Memory B cell (primary cell): Measurements from ENCODE around the gene SLC16A2.
"Not testable (repeated sequence)": the region's sequence is repeated elsewhere in the genome, so short reads cannot be mapped to it uniquely, and the experiment has no call there.

Experiments
- ATAC-seq: fragments of 150-1000 bp; cut with Tn5 transposase; 2 replicates; pipeline ENCODE4 v1.10.0; 2021; ENCODE audit warnings: low read depth, mild to moderate bottlenecking, moderate library complexity
- DNase-seq, 2 donors: peaks; one replicate each; pipeline ENCODE4 v3.0.0; 2022; ENCODE audit warnings: low spot score in 2 of 2
- H3K27ac Mint-ChIP-seq: one replicate; pipeline ENCODE4 v1.8.0; 2022; ENCODE audit warnings: mild to moderate bottlenecking, moderate library complexity, mixed read lengths
- H3K27me3 Mint-ChIP-seq: one replicate; pipeline ENCODE4 v1.8.0; 2022; ENCODE audit warnings: mixed read lengths
- H3K36me3 Mint-ChIP-seq: one replicate; pipeline ENCODE4 v1.8.0; 2022; ENCODE audit warnings: mild to moderate bottlenecking, mixed read lengths
- H3K4me1 Mint-ChIP-seq: one replicate; pipeline ENCODE4 v1.8.0; 2022; ENCODE audit warnings: mixed read lengths
- H3K4me3 Mint-ChIP-seq: one replicate; pipeline ENCODE4 v1.8.0; 2022; ENCODE audit warnings: mild to moderate bottlenecking, moderate library complexity, mixed read lengths
- H3K9me3 Mint-ChIP-seq: one replicate; pipeline ENCODE4 v1.8.0; 2022; ENCODE audit warnings: mixed read lengths

SLC16A2 gene

DNA sequence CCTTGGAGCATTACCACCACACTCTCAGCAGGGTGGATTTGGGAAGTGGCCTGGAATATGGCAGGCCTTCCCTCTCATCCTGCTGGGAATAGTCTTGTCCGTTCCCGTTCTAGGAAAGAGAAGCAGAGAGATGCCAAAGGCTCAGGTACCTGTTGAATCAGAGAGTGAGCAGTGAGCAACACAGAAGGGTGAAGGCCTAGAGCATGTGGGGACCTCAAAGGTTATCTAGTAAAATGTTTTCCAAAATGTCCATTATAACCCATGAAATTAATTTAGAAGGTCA lies 30.8 kb downstream of the SLC16A2 start:
- Mint-ChIP-seq H3K27me3 (no peaks in the 10 kb centered on the region), H3K27ac (no peak overlapping the region), H3K4me3 (no peak overlapping the region), H3K4me1 (no peaks in the 10 kb centered on the region), H3K9me3 (no peaks in the 10 kb centered on the region), H3K36me3 (no peaks in the 10 kb centered on the region)
- ATAC-seq = no peak
- no peak for DNase-seq

DNA sequence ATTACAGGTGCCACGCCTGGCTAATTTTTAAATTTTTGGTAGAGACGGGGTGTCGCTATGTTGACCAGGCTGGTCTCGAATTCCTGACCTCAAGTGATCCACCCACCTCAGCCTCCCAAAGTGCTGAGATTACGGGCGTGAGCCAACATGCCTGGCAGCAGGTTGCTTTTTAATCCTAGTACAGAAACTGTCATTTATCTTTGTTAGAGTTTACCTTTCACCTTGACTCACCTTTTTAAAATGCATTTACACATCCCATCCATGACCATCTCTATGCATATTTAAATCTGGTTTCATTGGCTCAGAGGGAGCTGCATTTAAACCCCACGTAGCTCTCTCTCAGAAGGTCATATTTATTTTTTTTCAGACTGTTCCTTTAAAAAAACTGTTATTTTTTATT lies 31.9 kb downstream of the SLC16A2 start:
- H3K4me1 Mint-ChIP-seq = no peaks in the 10 kb centered on the region
- no peak for DNase-seq
- H3K36me3 Mint-ChIP-seq = no peaks in the 10 kb centered on the region
- no peak overlapping the region for H3K4me3 Mint-ChIP-seq
- no peak for ATAC-seq
- no peaks in the 10 kb centered on the region for H3K9me3 Mint-ChIP-seq
- H3K27me3 Mint-ChIP-seq = no peaks in the 10 kb centered on the region
- no peak overlapping the region for H3K27ac Mint-ChIP-seq

DNA sequence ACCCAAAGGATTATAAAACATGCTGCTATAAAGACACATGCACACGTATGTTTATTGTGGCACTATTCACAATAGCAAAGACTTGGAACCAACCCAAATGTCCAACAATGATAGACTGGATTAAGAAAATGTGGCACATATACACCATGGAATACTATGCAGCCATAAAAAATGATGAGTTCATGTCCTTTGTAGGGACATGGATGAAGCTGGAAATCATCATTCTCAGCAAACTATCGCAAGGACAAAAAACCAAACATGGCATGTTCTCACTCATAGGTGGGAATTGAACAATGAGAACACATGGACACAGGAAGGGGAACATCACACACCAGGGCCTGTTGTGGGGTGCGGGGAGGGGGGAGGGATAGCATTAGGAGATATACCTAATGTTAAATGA lies 32.9 kb downstream of the SLC16A2 start:
- H3K27ac Mint-ChIP-seq, ATAC-seq, H3K4me3 Mint-ChIP-seq, H3K9me3 Mint-ChIP-seq, H3K36me3 Mint-ChIP-seq, H3K4me1 Mint-ChIP-seq, DNase-seq, H3K27me3 Mint-ChIP-seq: not testable (repeated sequence)

DNA sequence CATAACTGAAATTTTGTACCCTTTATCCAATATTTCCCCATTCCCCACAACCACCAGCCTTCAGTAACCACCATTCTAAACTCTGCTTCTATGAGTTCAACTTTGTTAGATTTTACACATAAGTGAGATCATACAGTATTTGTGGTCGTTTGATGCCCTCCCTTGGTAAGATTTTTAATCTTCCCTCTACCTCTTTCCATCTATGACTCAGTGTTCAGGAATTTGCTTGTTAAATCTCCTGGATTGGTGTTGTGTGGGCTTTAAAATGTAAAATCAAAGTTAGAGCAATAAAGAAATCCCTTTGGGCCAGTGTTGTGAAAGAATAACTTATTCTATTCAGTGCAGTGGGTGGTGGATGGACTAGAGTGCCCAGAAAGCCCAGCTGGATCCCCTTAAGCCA lies 37.4 kb downstream of the SLC16A2 start:
- Mint-ChIP-seq H3K27ac (no peak overlapping the region), H3K4me3 (no peak overlapping the region)
- no peak for ATAC-seq

DNA sequence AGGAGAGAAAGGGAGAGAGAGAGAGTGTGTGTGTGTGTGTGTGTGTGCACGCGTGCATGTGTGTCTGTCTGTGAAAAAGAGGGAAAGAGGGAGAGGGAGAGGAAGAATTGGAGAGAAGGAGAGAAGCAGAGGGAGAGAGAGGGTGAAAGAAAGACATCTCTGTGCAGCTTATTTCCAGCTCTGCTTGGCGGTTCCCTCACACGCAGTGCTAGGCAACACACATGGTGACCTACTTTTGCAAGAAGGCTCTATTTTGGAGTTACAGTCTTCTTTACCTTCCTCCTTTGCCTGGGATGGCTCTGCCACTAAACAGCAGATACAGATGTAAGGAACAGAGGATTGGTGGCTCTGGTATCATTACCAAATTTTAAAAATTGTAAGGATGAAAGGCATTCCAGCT lies 40.1 kb downstream of the SLC16A2 start:
- Mint-ChIP-seq H3K4me3 (no peak overlapping the region), H3K36me3 (no peaks in the 10 kb centered on the region), H3K27ac (no peak overlapping the region), H3K9me3 (no peaks in the 10 kb centered on the region), H3K27me3 (peaks cover 2% of the 10 kb centered on the region), H3K4me1 (no peaks in the 10 kb centered on the region)
- ATAC-seq (no peak), DNase-seq (no peak)

More for the DNA sequence above, 37.4 kb downstream of the SLC16A2 start:
- no peaks in the 10 kb centered on the region for H3K36me3 Mint-ChIP-seq
- DNase-seq = no peak
- H3K9me3 Mint-ChIP-seq = no peaks in the 10 kb centered on the region
- peaks cover 2% of the 10 kb centered on the region for H3K27me3 Mint-ChIP-seq
- H3K4me1 Mint-ChIP-seq = no peaks in the 10 kb centered on the region

DNA sequence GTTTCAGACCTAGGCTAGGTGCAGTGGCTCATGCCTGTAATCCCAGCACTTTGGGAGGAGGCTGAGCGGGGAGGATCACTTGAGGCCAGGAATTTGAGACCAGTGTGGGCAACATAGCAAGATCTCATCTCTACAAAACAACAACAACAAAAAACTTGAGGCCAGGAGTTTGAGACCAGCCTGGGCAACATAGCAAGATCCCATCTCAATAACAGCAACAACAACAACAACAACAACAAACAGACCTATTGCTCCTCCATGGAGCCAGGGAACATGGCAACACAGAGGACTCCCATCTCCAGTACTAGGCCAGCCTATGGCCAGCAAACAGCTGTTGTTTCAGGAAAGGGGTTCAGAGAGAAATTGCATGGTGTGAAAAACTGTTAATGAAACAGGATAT lies 43.4 kb downstream of the SLC16A2 start:
- Mint-ChIP-seq H3K27ac (no peak overlapping the region), H3K27me3 (peaks cover 2% of the 10 kb centered on the region), H3K4me1 (no peaks in the 10 kb centered on the region), H3K4me3 (no peak overlapping the region), H3K9me3 (no peaks in the 10 kb centered on the region), H3K36me3 (no peaks in the 10 kb centered on the region)
- ATAC-seq (no peak), DNase-seq (no peak)

DNA sequence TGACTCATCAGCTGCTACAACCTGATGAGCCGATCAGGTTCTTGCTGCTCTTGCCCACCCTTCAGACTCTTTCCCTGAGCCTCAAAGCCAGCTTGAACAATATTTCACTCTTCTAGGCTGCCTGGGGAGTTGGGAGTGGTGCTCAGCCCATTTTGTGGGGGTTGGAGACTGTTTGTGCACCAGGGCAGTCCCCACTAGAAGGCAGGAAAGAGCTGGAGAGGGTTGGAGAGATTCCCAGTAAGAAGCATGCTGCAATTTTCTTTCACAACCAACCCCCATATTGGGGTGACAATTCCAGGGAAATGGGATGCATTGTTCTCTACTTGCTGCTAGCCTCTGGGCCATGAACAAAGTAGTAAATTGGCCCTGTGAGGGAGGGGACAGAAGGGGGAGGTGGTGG lies 44.1 kb downstream of the SLC16A2 start:
- H3K27me3 Mint-ChIP-seq = peaks cover 2% of the 10 kb centered on the region
- no peaks in the 10 kb centered on the region for H3K9me3 Mint-ChIP-seq
- no peak overlapping the region for H3K4me3 Mint-ChIP-seq
- no peaks in the 10 kb centered on the region for H3K4me1 Mint-ChIP-seq
- DNase-seq = no peak
- H3K36me3 Mint-ChIP-seq = no peaks in the 10 kb centered on the region
- no peak for ATAC-seq
- H3K27ac Mint-ChIP-seq = no peak overlapping the region

DNA sequence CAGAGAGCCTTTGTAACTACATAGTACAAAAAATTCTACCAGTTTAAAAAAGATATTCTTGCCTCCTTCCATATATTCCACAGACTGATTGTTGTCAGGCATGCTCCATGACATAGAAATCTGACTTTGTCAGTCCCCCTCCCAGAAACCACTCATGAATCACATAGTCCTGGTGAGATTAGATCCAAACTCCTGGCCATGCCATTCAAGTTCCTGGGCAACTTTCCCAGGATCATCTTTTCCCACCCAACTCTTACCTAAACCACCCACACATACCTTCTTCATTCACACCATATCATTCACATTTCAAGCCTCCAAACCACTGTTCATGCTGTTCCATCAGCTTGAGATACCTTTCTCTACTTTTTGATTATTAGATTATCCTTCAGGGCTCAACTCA lies 46.4 kb downstream of the SLC16A2 start:
- no peak for DNase-seq
- no peaks in the 10 kb centered on the region for H3K9me3 Mint-ChIP-seq

DNA sequence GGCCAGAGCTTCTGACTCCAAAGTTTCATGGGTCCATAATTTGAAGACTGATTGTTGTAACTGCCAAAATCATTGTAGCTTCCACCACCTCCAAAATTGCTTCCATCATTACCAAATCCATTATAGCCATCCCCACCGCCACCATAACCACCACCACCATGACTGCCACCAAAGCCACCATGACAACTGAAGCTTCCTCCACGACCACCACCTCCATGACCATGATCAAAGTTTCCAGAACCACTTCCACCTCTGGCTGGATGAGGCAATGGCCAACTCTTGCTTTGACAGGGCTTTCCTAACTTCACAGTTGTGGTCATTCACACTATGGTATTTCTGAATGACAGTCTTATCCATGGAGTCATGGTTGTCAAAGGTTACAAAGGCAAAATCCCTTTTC lies 51.8 kb downstream of the SLC16A2 start:
- DNase-seq, H3K36me3 Mint-ChIP-seq, H3K4me3 Mint-ChIP-seq, H3K4me1 Mint-ChIP-seq, H3K27me3 Mint-ChIP-seq, H3K9me3 Mint-ChIP-seq, H3K27ac Mint-ChIP-seq, ATAC-seq: not testable (repeated sequence)

More for the DNA sequence above, 46.4 kb downstream of the SLC16A2 start:
- no peak for ATAC-seq
- H3K27ac Mint-ChIP-seq = no peak overlapping the region
- no peaks in the 10 kb centered on the region for H3K27me3 Mint-ChIP-seq
- H3K36me3 Mint-ChIP-seq = no peaks in the 10 kb centered on the region
- H3K4me3 Mint-ChIP-seq = no peak overlapping the region
- H3K4me1 Mint-ChIP-seq = no peaks in the 10 kb centered on the region

DNA sequence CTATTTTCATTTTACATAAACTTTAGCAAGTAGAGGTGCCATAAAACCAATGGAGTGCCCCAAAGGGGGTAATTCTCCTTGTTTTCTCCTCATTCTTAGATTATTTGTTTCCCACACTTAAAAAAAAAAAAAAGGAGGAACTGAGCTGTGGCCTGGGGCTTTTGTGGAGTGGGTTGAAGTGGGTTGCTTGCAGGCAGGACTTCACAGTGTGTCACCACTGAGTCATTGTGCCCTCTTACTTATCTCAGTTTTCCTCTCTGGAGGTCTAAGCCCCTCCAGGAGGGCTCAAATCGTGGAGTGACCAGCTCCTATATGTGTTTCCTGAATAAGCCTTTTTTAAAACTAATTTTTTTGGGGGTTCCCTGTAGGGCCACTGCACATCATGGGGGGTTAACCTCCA lies 69.0 kb downstream of the SLC16A2 start:
- Mint-ChIP-seq H3K27ac (no peak overlapping the region), H3K4me1 (peaks cover 3% of the 10 kb centered on the region), H3K36me3 (no peaks in the 10 kb centered on the region), H3K27me3 (no peaks in the 10 kb centered on the region), H3K4me3 (no peak overlapping the region), H3K9me3 (no peaks in the 10 kb centered on the region)
- ATAC-seq = no peak
- no peak for DNase-seq

DNA sequence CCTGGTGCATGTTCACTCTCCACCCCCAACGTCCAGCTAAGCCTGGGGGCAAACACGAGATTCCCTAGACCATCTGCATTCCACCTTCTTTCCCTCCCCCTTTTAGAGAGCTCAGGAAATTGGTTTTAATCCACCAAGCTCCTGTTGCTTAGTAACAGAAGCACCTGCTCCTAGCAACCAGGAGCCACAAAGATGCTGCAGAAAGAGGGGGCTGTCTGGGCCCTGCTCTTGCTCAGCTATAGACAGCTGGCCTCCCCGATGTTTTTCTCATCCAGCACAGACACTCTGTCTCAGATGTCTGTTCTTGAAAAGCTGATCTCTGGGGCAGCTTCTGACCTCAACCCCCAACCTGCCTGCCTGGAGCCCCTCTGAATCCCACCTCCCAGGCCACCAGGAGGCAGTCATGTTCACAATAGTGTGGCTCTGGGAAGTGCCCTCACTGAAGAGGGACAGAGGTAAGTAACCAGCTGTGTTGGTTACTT lies 71.5 kb downstream of the SLC16A2 start:
- DNase-seq (peak in 1 of 2 donors; percentile 0), ATAC-seq (peak; percentile 41)
- no peaks in the 10 kb centered on the region for H3K27me3 Mint-ChIP-seq
- H3K4me3 Mint-ChIP-seq = no peak overlapping the region
- no peak overlapping the region for H3K27ac Mint-ChIP-seq
- H3K36me3 Mint-ChIP-seq = no peaks in the 10 kb centered on the region
- H3K4me1 Mint-ChIP-seq = peaks cover 3% of the 10 kb centered on the region
- H3K9me3 Mint-ChIP-seq = no peaks in the 10 kb centered on the region

DNA sequence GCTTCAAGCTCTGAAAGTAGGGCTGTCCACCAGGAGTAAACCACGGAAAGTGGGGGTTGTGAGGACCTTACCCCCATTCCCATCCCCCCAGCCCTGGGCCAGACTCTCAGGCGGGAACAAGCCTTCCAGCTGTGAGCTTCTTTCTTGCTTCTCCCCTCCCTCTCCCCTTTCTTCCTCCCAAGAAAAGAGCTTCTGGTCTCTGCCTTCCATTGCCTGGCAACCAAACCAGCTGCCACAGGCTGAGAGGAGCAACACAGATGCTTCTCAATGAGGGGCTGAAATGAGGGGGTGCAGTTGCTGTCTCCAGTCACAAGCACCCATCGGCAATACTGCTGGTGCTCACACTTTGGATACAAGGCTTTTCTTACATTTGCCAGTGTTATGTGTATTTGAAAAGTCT lies 72.5 kb downstream of the SLC16A2 start:
- no peak overlapping the region for H3K4me3 Mint-ChIP-seq
- no peaks in the 10 kb centered on the region for H3K9me3 Mint-ChIP-seq
- H3K4me1 Mint-ChIP-seq = peaks cover 3% of the 10 kb centered on the region
- DNase-seq (no peak), ATAC-seq (no peak)
- H3K36me3 Mint-ChIP-seq = no peaks in the 10 kb centered on the region
- no peaks in the 10 kb centered on the region for H3K27me3 Mint-ChIP-seq
- H3K27ac Mint-ChIP-seq = no peak overlapping the region

DNA sequence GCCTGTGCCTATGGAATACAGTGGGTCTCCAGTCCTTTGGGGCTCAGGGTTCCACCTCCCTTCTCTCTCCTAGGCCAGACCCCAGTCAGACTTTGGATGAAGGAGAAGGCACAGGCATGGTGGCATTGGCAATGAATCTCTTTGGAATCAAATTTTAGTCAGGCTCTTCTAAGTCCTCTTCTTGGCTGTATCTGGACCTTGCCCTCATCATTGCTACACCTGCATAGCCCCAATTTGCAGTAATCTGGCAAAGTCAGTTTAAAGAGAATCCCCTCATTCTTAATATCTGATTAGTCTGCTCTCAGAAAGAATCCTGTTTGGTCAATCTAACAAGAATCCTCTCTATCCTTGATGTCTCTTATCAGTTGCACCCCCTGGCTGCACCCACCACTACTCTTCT lies 77.6 kb downstream of the SLC16A2 start:
- H3K36me3 Mint-ChIP-seq = no peaks in the 10 kb centered on the region
- no peaks in the 10 kb centered on the region for H3K4me1 Mint-ChIP-seq
- no peak for ATAC-seq
- H3K27me3 Mint-ChIP-seq = no peaks in the 10 kb centered on the region
- no peak overlapping the region for H3K4me3 Mint-ChIP-seq
- no peaks in the 10 kb centered on the region for H3K9me3 Mint-ChIP-seq
- DNase-seq = no peak
- H3K27ac Mint-ChIP-seq = no peak overlapping the region

DNA sequence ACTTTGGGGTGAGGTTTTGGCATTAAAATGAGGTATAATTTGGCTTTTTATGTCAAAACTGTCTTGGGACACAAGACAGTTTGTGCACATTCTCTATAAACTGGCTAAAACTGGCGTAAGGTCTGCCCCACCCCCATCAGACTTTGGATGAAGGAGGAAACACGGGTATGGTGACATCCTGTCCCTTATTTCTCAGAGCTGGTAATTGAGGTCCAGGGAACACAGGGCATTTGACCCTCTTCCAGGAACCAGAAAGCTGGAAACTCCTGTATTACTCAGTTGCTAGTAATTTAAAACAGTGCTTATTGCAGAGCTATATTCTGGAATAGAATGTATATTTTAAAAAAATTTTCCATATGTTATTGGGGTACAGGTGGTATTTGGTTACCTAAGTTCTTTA lies 78.8 kb downstream of the SLC16A2 start:
- Mint-ChIP-seq H3K27me3 (no peaks in the 10 kb centered on the region), H3K4me1 (no peaks in the 10 kb centered on the region), H3K27ac (no peak overlapping the region), H3K9me3 (no peaks in the 10 kb centered on the region), H3K36me3 (no peaks in the 10 kb centered on the region), H3K4me3 (no peak overlapping the region)
- ATAC-seq (no peak), DNase-seq (no peak)

DNA sequence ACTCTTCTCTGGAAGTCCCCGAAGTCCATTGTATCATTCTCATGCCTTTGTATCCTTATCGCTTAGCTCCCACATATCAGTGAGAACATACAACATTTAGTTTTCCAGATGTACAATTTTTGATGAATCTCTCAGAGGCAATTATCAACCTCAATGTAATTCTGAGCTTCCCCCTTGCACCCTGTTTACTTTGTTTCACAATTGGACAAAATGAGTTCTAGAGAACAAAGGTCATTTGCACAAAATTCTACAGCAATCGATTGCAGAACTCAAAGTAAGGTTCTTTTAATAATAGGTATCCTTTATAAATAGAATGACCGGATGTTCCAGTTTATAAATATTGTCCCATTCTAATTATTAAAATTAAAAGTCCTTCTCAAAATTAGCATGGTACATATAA lies 79.3 kb downstream of the SLC16A2 start:
- no peak for ATAC-seq
- DNase-seq = no peak
- no peaks in the 10 kb centered on the region for H3K36me3 Mint-ChIP-seq
- no peak overlapping the region for H3K4me3 Mint-ChIP-seq
- H3K27ac Mint-ChIP-seq = no peak overlapping the region
- H3K9me3 Mint-ChIP-seq = no peaks in the 10 kb centered on the region
- H3K4me1 Mint-ChIP-seq = no peaks in the 10 kb centered on the region
- no peaks in the 10 kb centered on the region for H3K27me3 Mint-ChIP-seq

DNA sequence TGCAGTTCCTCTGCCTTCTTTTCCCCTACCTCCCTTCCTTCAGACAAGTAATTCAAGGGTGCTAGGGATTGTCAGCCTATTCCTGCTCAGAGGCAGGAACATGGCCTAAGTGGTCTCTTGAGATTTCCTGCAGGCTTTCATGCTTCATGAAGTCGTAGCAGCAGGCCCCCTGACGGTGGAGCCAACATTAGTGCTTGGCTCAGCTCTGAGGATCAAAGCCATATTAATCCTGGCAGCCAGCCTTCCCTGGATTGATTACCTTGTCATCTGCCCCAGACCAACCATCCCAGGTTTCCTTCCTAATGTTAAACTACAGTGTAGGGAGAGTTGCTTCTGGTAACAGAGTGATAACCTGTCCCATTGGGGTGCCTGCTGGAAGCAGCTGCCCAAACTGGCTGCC lies 84.1 kb downstream of the SLC16A2 start:
- DNase-seq (no peak), ATAC-seq (no peak)
- H3K27ac Mint-ChIP-seq = no peak overlapping the region
- H3K4me3 Mint-ChIP-seq = no peak overlapping the region
- peaks cover 4% of the 10 kb centered on the region for H3K4me1 Mint-ChIP-seq
- no peaks in the 10 kb centered on the region for H3K9me3 Mint-ChIP-seq
- H3K36me3 Mint-ChIP-seq = no peaks in the 10 kb centered on the region
- no peaks in the 10 kb centered on the region for H3K27me3 Mint-ChIP-seq
